ENCODE results near the gene DRGX. TPM values are rescaled to one million over a fixed set of nuclear protein-coding genes. Genes with fewer than 3 reads are reported as not detected.

The DRGX gene
- total and polyA plus RNA-seq, 2 donors (not counting 1 experiment from before 2014, with no cell fraction given) = not detected

DNA sequence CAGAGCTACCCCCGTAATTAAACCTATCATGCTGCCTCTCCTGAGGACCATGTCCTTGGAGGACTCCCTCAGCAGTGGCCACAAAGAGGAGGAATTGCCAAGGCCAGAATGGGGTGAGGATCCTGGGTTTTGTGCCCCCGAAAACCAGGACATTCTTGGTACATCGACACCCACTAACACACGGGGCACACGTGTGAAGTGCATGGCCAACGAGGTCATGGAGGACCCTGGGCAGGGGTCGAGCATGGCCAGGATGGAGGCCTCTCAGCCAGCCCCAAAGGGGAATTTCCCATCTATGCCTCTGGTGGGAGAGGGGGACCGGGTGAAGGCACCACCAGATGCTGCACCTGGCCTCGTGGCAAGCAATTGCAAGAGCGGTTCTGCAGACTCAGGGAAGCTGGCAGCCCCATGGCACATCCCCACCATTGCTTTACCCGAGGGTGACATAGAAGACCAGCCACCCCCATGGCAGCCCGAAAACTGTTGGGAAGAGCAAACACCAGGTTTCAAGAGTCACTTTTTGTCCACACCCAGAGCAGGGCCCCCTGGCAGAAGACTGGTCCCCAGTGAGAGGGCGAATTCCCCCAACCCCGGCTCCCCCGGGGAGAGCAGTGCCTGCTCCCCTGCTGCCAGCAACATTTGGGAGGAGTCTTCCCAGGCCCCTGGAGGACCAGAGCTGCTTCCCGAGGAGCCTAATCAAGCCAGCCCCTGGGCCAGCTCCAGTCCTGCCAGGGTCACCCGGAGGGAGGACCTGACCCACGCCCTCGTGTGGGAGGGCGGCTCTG, 70.6 kb downstream of the DRGX start:
- Histone ChIP-seq H3K4me2 (replicated peaks; ENCODE audit: low read depth, low read length, poor library complexity, severe bottlenecking) (no peak overlapping the region), H3K27ac (ENCODE audit: low read length in 2 of 2) (no peak overlapping the region), H3K27me3 (replicated peaks in 1 of 4; ENCODE audit: control extremely low read depth in 1 of 4, control insufficient read depth in 3 of 4, insufficient read depth in 4 of 4, low read length in 3 of 4) (no peaks in the 10 kb centered on the region), H4K20me1 (ENCODE audit: control insufficient read depth, insufficient read depth, low read length, poor library complexity, severe bottlenecking) (no peaks in the 10 kb centered on the region), H3K79me2 (ENCODE audit: control insufficient read depth, insufficient read depth, low read length) (no peaks in the 10 kb centered on the region), H3K9ac (ENCODE audit: low read length) (no peak overlapping the region), H3K4me1 (ENCODE audit: control insufficient read depth in 2 of 2, insufficient read depth in 2 of 2, low read length in 2 of 2) (no peaks in the 10 kb centered on the region), H2AFZ (ENCODE audit: insufficient read depth, low read depth, low read length, poor library complexity, severe bottlenecking) (no peak overlapping the region), H3K4me3 (ENCODE audit: control extremely low read depth in 1 of 5, extremely low read depth in 1 of 5, insufficient read depth in 1 of 5, low read depth in 2 of 5, low read length in 4 of 5) (no peak overlapping the region), H3K36me3 (replicated peaks in 1 of 2; ENCODE audit: control extremely low read depth in 1 of 2, control insufficient read depth in 1 of 2, extremely low read depth in 1 of 2, insufficient read depth in 2 of 2, low read length in 1 of 2) (no peaks in the 10 kb centered on the region), H3K9me3 (ENCODE audit: control extremely low read depth in 1 of 3, control insufficient read depth in 2 of 3, insufficient read depth in 1 of 3, low read length in 2 of 3) (no peaks in the 10 kb centered on the region)
- 89% methylated on average over 20 of the region's 20 CpGs for WGBS (ENCODE audit: insufficient coverage)
- Mint-ChIP-seq H3K27me3 (peaks cover 15% of the 10 kb centered on the region), H3K27ac (no peak overlapping the region), H3K9me3 (ENCODE audit: insufficient read depth) (no peaks in the 10 kb centered on the region), H3K4me3 (no peak overlapping the region), H3K4me1 (no peaks in the 10 kb centered on the region)
- ChIA-PET POLR2A (no interaction called here), CTCF (no interaction called here)
- intact Hi-C loops (cut with micrococcal nuclease) = no loop called here
- TF ChIP-seq, protein P1, sequence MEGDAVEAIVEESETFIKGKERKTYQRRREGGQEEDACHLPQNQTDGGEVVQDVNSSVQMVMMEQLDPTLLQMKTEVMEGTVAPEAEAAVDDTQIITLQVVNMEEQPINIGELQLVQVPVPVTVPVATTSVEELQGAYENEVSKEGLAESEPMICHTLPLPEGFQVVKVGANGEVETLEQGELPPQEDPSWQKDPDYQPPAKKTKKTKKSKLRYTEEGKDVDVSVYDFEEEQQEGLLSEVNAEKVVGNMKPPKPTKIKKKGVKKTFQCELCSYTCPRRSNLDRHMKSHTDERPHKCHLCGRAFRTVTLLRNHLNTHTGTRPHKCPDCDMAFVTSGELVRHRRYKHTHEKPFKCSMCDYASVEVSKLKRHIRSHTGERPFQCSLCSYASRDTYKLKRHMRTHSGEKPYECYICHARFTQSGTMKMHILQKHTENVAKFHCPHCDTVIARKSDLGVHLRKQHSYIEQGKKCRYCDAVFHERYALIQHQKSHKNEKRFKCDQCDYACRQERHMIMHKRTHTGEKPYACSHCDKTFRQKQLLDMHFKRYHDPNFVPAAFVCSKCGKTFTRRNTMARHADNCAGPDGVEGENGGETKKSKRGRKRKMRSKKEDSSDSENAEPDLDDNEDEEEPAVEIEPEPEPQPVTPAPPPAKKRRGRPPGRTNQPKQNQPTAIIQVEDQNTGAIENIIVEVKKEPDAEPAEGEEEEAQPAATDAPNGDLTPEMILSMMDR (IDR thresholded peaks at IDR 0.05) = no peak
- TF ChIP-seq EZH2 (IDR thresholded peaks at IDR 0.05; ENCODE audit: borderline replicate concordance, insufficient read depth, low read depth, low read length, poor library complexity, severe bottlenecking) = no peak
- ATAC-seq (ENCODE audit: low read depth) = no peak
- DNase-seq = no peak

DNA sequence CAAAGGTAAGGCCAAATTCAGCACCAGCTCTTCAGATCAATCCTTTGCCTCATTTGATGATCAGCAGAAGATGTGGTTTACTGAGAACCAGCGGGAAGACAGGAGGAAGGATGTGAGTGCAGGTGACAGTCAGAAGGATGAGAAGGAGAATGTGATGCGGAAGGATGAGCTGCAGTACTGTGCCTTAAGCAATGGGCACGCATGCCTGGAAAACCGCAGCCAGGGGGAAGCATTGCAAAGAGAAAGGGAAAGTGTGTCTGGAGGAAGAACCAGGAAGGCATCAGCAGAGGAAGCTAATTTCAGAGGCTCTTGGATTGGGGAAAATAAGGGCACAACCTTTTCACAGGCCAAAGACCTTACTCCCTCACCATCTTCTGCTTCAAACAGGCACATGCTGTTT, 71.2 kb downstream of the DRGX start:
- Mint-ChIP-seq H3K27ac (no peak overlapping the region), H3K9me3 (ENCODE audit: insufficient read depth) (no peaks in the 10 kb centered on the region), H3K4me1 (no peaks in the 10 kb centered on the region), H3K27me3 (peaks cover 15% of the 10 kb centered on the region), H3K4me3 (no peak overlapping the region)
- no peaks in the 10 kb centered on the region for H3K79me2 ChIP-seq (ENCODE audit: control insufficient read depth, insufficient read depth, low read length)
- TF ChIP-seq EZH2 (IDR thresholded peaks at IDR 0.05; ENCODE audit: borderline replicate concordance, insufficient read depth, low read depth, low read length, poor library complexity, severe bottlenecking) = no peak
- TF ChIP-seq, protein P1 (IDR thresholded peaks at IDR 0.05) = no peak
- no peak overlapping the region for H3K4me2 ChIP-seq (replicated peaks; ENCODE audit: low read depth, low read length, poor library complexity, severe bottlenecking)
- ChIA-PET POLR2A (no interaction called here), CTCF (no interaction called here)
- no peak for DNase-seq
- no peak overlapping the region for H3K9ac ChIP-seq (ENCODE audit: low read length)
- H3K36me3 ChIP-seq (replicated peaks in 1 of 2; ENCODE audit: control extremely low read depth in 1 of 2, control insufficient read depth in 1 of 2, extremely low read depth in 1 of 2, insufficient read depth in 2 of 2, low read length in 1 of 2) = no peaks in the 10 kb centered on the region
- no peak for ATAC-seq (ENCODE audit: low read depth)
- no peaks in the 10 kb centered on the region for H3K27me3 ChIP-seq (replicated peaks in 1 of 4; ENCODE audit: control extremely low read depth in 1 of 4, control insufficient read depth in 3 of 4, insufficient read depth in 4 of 4, low read length in 3 of 4)
- no peak overlapping the region for H2AFZ ChIP-seq (ENCODE audit: insufficient read depth, low read depth, low read length, poor library complexity, severe bottlenecking)
- H3K4me3 ChIP-seq (ENCODE audit: control extremely low read depth in 1 of 5, extremely low read depth in 1 of 5, insufficient read depth in 1 of 5, low read depth in 2 of 5, low read length in 4 of 5) = no peak overlapping the region
- H3K4me1 ChIP-seq (ENCODE audit: control insufficient read depth in 2 of 2, insufficient read depth in 2 of 2, low read length in 2 of 2) = no peaks in the 10 kb centered on the region
- 94% methylated on average over 4 of the region's 4 CpGs for WGBS (ENCODE audit: insufficient coverage)
- intact Hi-C loops (cut with micrococcal nuclease) = no loop called here
- no peaks in the 10 kb centered on the region for H4K20me1 ChIP-seq (ENCODE audit: control insufficient read depth, insufficient read depth, low read length, poor library complexity, severe bottlenecking)
- H3K9me3 ChIP-seq (ENCODE audit: control extremely low read depth in 1 of 3, control insufficient read depth in 2 of 3, insufficient read depth in 1 of 3, low read length in 2 of 3) = no peaks in the 10 kb centered on the region
- H3K27ac ChIP-seq (ENCODE audit: low read length in 2 of 2) = no peak overlapping the region

Data from B cell (primary cell).